Measurements from ENCODE around the gene SERPINE1. TPM values are rescaled to one million over a fixed set of nuclear protein-coding genes. Genes with fewer than 3 reads are reported as not detected.

The SERPINE1 gene
- total RNA-seq, 4 donors from 2014 or later = 6.0 to 25.5 (median 11.4) TPM

- no peak for TF ChIP-seq CTCF (IDR thresholded peaks at IDR 0.05; ENCODE audit: low read depth)
Measured at GRCh38 chr7:101180130-101180755, 53.3 kb downstream of the SERPINE1 start, which contains the start of gene NAT16. Gene NAT16, minus strand, starts transcription at chr7:101180293. Its CDS starts 5,486 bp downstream, at chr7:101174807.

GRCh38 chr7:101185258-101185839, 58.4 kb downstream of the SERPINE1 start:
- TF ChIP-seq CTCF (IDR thresholded peaks at IDR 0.05; ENCODE audit: low read depth) = no peak

- no peak for TF ChIP-seq CTCF (IDR thresholded peaks at IDR 0.05; ENCODE audit: low read depth)
Measured at GRCh38 chr7:101186194-101186593, 59.3 kb downstream of the SERPINE1 start.

GRCh38 chr7:101186844-101187428, 60.0 kb downstream of the SERPINE1 start:
- no peak for TF ChIP-seq CTCF (IDR thresholded peaks at IDR 0.05; ENCODE audit: low read depth)

Small RNA genes lying within 50 kb of the gene (small RNA-seq; reads per million reads assigned to genes)
- gene MIR4653 = not detected

Other genes starting within 250 kb of the SERPINE1 start
- gene UFSP1, start 237.4 kb upstream of the SERPINE1 start, total RNA-seq = 1 to 10 TPM in 3 of 4 donors, not detected in 1; 1.0 to 6.0 (median 4.6) TPM
- under 1 TPM in 2 of 4 donors, not detected in 2; 0.66 to 0.68 TPM for gene ACHE, start 231.2 kb upstream of the SERPINE1 start, total RNA-seq
- gene MUC3A, start 177.6 kb upstream of the SERPINE1 start, total RNA-seq = under 1 TPM; under 0.01 to 0.94 (median 0.24) TPM
- gene MUC12, start 157.5 kb upstream of the SERPINE1 start, total RNA-seq = under 1 TPM; under 0.01 to 0.34 (median 0.08) TPM
- under 1 TPM in 1 of 4 donors, not detected in 3; under 0.01 TPM for gene MUC17, start 107.0 kb upstream of the SERPINE1 start, total RNA-seq
- gene TRIM56, start 41.6 kb upstream of the SERPINE1 start, total RNA-seq = 10 to 100 TPM; 11.9 to 47.1 (median 15.3) TPM
- gene AP1S1, start 27.4 kb downstream of the SERPINE1 start, total RNA-seq = 10 to 100 TPM in 3 of 4 donors, 1 to 10 TPM in 1; 7.7 to 42.2 (median 23.8) TPM
- gene VGF, start 38.5 kb downstream of the SERPINE1 start, total RNA-seq = not detected
- not detected for gene NAT16, start 53.2 kb downstream of the SERPINE1 start, total RNA-seq
- not detected for gene MOGAT3, start 73.9 kb downstream of the SERPINE1 start, total RNA-seq
- gene PLOD3, start 90.5 kb downstream of the SERPINE1 start, total RNA-seq = 10 to 100 TPM; 35.7 to 45.0 (median 42.6) TPM
- gene ZNHIT1, start 91.1 kb downstream of the SERPINE1 start, total RNA-seq = 100 to 1,000 TPM in 1 of 4 donors, 10 to 100 TPM in 3; 54.0 to 115 (median 92.2) TPM
- gene CLDN15, start 110.7 kb downstream of the SERPINE1 start, total RNA-seq = 10 to 100 TPM; 12.1 to 29.8 (median 17.9) TPM
- gene FIS1, start 118.0 kb downstream of the SERPINE1 start, total RNA-seq = 100 to 1,000 TPM; 193 to 369 (median 258) TPM
- gene IFT22, start 194.7 kb downstream of the SERPINE1 start, total RNA-seq = 10 to 100 TPM; 10.4 to 17.8 (median 15.7) TPM
- gene COL26A1, start 235.8 kb downstream of the SERPINE1 start, total RNA-seq = not detected